Measurements from ENCODE around the gene CRYAA.

Gene CRYAA

DNA sequence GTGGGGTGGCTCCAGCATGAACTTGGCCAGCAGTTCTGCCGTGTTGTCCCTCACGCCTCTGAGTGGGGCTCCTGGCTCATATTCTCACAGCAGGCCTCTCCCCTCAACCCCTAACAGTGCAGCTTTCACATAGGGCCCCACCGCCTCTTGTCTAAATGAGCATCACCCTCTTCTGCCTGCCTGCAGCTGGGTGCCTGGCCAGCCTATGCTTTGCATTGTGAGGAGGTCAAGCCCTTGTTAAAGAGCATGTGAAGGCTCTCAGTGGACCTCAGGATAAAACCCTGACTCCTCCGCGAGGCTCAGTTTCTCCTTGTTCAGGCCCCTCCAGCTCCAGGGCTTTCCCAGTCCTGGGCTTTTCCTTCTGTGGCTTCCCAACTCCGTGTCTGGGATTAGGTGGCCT is 34.8 kb downstream of the CRYAA start:
- no peak for DNase-seq (ENCODE audit: low read depth)

DNA sequence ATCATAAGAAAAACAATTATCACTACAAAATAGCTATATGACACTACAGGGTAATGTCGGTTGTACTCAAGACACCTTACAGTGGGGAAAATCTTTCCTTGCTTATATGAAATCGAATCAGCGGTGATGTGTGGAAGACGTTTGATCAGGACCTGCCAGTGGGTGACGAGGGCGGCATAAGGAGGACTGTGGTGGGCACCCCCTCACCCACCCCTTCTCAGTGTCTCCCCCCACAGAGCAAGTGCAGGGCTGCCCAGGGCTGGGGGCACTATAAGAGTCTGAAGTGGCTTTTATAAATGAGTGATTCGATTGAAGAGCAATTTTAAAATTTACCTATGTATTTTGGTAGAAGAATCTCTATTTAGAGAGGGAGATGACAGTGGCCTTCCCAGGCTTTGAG is 35.8 kb downstream of the CRYAA start:
- DNase-seq (ENCODE audit: low read depth): no peak

DNA sequence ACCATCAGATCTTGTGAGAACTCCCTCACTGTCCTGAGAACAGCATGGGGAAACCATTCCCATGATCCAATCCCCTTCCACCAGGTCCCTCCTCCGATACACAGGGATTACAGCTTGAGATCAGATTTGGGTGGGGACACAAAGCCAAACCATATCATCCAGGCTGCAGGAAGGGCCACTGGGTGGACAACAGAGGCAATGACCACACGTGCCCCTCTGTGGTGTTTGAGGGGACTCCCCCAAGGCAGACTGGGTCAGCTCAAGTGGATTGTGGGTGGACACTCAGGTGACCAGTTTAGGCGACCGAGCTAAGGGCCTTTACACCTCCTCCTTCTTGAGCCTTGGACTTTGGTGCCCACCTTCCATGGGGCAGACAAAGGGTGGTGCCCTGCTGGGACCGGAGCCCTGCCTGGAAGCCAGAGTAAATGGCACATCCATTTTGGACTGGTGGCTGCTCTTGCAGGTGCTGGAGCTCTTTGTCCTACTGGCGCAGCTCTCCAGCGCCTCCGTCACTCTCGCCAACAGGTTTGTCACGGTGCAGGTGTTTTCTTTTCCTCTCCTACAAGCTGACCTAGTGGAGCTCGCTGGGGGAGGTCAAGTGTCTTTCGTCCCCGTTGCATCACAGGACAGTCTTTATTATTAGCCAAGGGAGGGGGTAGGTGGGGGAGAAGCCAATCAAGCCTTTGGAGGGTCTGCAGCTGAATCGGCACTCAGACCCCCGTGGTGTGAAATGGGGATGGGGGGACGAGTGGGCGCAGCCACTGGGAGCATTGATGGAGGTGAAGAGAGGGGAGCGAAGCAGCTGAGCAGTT is 37.6 kb downstream of the CRYAA start:
- no peak for DNase-seq (ENCODE audit: low read depth)

DNA sequence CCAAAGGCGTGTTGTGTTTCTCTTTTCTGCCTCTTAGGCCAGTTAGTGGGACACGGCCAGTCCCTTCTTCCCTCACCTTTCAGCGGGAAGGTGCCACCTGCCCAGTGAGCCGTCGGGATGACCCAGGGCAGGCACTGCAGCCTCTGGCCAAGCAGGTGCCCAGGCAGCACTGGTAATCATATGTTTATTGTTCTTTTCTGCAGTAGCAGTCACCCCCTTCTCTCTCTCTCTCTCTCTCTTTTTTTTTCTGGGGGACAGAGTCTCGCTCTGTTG is 38.2 kb downstream of the CRYAA start:
- DNase-seq (ENCODE audit: low read depth): no peak

DNA sequence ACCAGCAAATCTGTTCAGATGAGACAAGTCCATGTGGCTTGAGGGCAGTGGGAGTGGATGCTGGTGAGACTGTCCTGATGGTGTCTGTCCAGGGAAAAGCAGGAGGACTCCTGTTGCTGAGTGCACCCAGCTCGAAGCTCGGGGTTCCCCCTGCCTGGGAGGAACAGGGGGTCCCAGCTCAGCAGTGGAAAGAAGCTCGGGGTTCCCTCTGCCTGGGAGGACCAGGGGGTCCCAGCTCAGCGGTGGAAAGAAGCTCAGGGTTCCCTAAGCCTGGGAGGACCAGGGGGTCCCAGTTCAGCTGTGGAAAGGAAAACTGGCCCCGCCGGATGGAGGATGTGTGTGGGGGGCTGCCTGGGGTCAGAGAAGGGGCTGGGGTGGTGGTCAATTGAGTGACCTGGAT is 39.1 kb downstream of the CRYAA start:
- DNase-seq (ENCODE audit: low read depth): no peak

DNA sequence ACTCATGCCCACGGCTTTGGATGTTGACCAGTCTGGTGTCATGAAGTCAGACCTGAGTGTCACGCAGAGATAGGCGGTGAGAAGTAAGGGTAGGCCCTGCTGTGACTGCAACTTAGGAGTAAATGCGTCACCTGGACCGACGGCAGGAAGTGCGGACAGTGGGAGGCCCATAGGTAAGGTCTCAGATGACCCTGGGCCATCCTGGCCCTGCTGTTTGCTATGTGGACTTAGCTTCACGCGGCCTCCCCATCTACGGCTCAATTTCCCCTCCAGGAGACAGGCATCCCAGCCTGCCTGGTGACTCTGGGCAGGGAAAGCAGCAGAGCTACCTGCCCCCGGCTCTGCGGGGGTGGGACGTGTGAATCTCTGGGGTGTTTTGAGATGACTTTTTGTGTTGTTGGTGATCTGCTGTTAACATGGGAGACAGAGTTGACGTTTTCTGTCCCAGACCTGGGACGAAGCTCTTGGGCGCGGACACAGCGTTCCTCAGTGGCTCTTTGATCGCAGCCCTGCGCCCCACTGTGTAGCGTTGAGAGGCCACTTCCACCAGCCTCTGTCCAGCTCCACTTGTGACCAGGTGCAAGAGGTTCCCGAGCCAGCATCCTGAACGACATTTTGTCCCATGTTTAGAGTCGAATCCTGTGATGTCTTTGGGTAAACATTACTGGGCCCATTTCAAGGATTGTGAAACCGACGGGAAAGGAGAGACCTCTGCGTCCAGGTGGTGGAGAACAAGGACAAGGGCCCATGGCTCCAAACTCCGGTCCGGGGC is 39.9 kb downstream of the CRYAA start:
- DNase-seq (ENCODE audit: low read depth): no peak

DNA sequence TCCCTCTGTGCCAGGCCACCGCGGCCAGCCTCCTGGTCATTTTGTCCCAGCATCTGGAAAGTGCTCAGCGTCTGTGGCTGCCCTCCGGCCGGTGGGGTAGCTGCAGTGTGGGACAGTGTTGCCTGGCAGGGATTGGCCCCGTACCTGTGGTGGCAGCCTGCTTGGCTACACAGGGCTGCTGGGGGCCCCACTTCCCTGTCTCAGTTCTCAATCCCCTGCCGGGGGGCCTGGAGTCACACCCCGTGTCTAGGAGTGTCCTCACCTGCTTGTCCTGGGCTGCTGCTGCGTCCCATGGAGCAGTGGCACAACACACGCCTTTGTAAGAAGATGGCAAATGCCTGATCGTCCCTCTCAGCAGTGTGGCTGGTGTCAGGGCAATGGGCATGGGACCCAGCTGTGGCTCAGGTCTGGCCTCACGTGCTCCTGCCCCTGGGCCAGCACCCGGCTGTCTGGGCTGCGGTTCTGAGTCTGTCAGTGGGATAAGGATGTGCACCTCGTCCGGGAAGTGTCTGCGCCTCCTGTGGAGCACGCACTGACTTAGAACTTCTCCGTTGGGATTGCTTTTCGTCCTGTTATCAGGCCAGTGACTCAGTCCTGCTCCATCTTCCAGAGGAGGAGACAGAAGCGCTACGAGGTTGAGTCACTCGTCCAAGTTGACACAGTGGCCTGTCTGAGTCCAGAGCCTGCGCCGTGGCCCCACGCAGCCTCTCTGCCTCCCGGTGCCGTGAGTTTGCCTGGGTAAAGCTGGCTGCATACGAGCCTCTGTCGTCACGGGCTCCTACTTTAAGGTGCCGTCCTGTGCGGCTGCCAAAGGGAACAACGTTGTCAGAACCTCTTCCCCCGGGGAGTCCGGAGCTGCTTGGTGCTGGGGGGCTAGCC is 41.0 kb downstream of the CRYAA start:
- DNase-seq (ENCODE audit: low read depth): no peak

DNA sequence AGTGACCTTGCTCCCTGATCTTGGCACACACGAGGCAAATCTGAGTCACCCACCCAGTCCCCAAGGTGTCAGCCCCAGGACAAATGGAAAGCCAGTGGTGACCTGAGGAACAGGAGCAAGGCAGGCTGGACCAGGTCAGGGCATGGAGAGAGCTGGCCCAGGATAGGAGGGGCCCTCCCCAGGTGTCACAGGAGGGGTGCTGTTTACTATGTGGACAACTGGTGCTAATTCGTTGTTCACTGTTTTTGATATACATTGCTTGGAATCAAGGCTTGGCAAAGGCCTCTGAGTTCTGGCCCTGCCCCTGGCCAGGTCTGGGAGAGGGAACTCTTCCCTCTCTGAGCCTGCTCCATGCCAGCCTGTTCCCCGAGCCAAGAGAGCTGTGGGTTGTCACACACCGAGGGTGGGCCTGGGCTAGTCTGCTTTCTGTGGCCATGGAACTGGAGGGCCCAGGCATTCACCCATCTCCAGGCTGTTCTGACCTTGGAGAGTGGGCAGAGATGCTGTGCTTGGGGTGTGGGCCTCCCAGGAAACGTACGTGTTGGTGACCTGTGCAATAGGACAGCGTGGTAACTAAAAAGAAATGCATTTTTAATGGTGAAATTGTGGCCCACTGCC is 41.8 kb downstream of the CRYAA start:
- DNase-seq (ENCODE audit: low read depth): no peak

DNA sequence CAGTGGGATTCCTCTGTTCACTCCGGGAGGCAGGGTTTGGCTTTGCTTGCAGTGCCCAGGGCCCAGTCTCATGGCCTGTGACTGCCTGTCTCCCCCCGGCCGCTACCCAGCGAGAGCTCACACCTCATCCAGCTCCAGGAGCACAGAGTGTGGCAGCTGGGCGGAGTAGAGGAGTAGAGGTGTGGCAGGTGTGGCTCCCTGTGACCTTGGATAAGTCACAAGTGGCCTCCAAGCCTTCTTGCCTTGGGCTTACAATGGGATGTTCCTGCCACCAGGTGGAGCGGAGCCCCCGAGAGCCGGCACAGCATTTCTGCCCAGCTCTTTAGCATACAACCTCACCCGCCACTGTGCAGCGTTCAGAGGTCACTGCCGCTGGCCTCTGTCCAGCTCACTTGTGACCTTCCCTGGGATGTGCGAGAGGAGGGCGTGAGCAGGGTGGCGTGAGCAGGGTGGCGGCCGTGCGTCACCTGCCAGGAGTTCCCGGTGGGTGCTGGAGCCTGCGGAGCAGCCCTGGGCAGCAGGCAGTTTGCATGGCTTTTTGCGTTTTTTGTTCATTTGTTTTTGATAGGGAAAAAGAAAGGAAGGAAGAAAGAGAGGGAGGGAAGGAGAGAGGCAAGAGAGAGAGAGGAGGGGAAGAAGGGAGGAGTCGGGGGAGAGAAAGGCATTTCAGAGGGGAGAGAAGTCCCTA is 42.4 kb downstream of the CRYAA start:
- DNase-seq (ENCODE audit: low read depth): no peak

DNA sequence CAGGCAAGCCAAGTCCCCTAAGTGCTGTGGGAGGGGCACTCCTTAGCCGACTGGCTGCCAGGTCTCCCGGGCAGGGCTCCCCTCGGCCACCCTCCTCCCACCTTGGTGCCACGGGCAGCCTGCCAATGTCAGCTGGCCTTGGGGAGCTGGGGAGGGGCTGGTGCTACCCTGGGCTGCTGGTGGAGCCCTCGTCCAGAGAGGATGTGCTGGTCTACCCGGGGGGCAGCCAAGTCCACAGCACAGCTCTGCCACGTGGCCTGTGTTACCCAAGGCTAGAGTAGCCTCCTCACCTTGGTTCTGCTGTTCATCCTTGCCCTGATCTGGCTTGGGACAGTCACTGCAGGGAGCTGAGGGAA is 42.9 kb downstream of the CRYAA start:
- DNase-seq (ENCODE audit: low read depth): no peak

All from activated T-cell treated with anti-CD3 and anti-CD28 coated beads for 48 hours (primary cell).